HFF-Myc (cell line): ENCODE measurements around the gene GCAT.

ENCODE experiments used
- DNase-seq: peaks from one replicate; pipeline ENCODE4 v3.0.0-alpha.2; 2011; ENCODE audit warnings: low read depth; ENCODE audit errors: extremely low read depth
- H3K4me3 ChIP-seq: replicated peaks from 2 replicates; pipeline ENCODE4 v1.5.1; 2011; ENCODE audit warnings: low read depth, mild to moderate bottlenecking, control low read depth, low read length
- CTCF ChIP-seq: IDR thresholded peaks from 2 replicates; pipeline ENCODE4 v1.5.1; 2012; ENCODE audit warnings: mild to moderate bottlenecking, low read depth, low read length, control low read depth; ENCODE audit errors: missing control alignments

GCAT gene

GRCh38 chr22:37850801-37851200 is 43.1 kb downstream of the GCAT start:
- TF ChIP-seq CTCF: no peak
- H3K4me3 ChIP-seq: peak overlapping the region; percentile 95

GRCh38 chr22:37852418-37852817 is 44.7 kb downstream of the GCAT start:
- DNase-seq: no peak
- H3K4me3 ChIP-seq: no peak overlapping the region
- TF ChIP-seq CTCF: no peak

More at GRCh38 chr22:37850801-37851200, 43.1 kb downstream of the GCAT start:
- DNase-seq: no peak

GRCh38 chr22:37854946-37855345 is 47.2 kb downstream of the GCAT start:
- TF ChIP-seq CTCF: no peak
- DNase-seq: no peak
- no peak overlapping the region for H3K4me3 ChIP-seq

DNA sequence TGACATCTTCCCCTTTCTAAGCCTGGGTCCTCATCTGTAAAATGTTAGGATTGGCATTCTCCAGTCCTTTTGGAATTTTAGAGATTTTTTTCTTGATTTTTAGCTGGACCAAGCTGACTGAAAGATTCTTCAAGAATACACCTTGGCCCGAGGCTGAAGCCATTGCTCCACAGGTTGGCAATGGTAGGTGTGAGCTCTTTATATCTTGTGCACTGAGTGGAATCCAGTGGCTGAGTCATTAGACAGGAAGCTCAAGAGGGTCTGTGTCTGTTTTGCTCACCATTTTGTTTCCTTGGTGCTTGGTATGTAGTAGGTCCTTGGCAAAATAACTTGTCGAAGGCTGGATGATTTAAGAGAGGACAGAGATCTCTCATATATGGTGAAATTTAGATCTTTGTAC is 47.7 kb downstream of the GCAT start:
- no peak overlapping the region for H3K4me3 ChIP-seq
- no peak for DNase-seq
- TF ChIP-seq CTCF: no peak

- no peak for TF ChIP-seq CTCF
- DNase-seq: no peak
- no peak overlapping the region for H3K4me3 ChIP-seq
These were observed 53.2 kb downstream of the GCAT start for GRCh38 chr22:37860796-37861421.

- no peak overlapping the region for H3K4me3 ChIP-seq
- DNase-seq: no peak
- no peak for TF ChIP-seq CTCF
These were observed 55.0 kb downstream of the GCAT start for GRCh38 chr22:37862570-37863325.

DNA sequence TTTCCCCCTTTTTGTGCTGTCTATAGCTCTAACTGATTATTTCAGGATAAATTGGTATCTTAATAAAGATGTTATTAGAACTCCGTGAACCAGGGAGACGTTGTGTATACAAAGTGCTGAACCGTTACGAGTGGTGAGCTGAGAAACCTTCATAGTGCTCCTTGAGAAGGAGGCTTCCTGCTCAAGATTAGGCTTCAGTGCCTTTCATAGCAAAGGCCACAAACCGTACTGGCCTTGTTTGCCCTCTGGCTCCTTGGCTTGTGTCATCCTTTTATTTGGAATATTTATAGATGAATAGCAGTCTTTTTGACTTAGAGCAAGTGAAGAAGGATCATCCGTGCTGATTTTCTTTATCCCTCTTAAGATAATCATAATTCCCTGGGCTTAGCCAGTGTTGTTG is 57.8 kb downstream of the GCAT start:
- no peak overlapping the region for H3K4me3 ChIP-seq
- no peak for TF ChIP-seq CTCF
- no peak for DNase-seq
